Liver (tissue), 3 donors: Measurements from ENCODE around the gene METTL25.

Experiments used
- CTCF ChIP-seq: fragments of 150-350 bp; IDR thresholded peaks from 2 replicates; pipeline ENCODE4 v1.5.1; 2017; ENCODE audit warnings: improper control_type of control experiment, low read depth, low read length; ENCODE audit not compliant: missing input control
- EGR1 ChIP-seq, 2 donors: IDR thresholded peaks; 2 replicates each; pipeline ENCODE4 v1.6.1; 2016 to 2018; ENCODE audit warnings: antibody characterized with exemption in 2 of 2, low read depth in 2 of 2
- TAF1 ChIP-seq: conservative IDR thresholded peaks from 2 replicates; pipeline ENCODE4 v1.6.1; 2016; ENCODE audit warnings: antibody characterized with exemption, mild to moderate bottlenecking
- TF ChIP-seq, protein P1 (sequence below): IDR thresholded peaks from 2 replicates; pipeline ENCODE4 v1.6.1; 2016; ENCODE audit warnings: antibody characterized with exemption
- donor health status: healthy.
- donor health status: healthy.

DNA sequence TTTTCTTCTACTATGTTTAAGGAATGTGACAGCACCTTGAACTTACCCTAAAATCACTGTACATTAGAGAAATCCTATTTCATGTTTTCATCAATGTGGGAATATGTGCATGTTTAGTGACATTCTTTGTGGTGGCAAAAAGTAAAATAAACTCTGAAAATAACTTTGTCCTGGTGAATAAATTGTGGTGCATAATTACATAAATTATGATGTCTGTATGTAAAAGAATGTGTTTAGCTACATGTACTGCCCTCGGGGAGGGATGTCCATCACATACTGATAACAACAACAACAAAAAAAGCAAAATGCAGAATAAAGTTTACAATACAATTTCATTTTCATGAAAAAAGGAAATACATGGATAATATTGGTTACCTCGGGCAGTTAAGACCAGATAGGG lies 157.3 kb downstream of the METTL25 start:
- no peak for TF ChIP-seq CTCF
- TF ChIP-seq TAF1 = no peak
- TF ChIP-seq, protein P1, sequence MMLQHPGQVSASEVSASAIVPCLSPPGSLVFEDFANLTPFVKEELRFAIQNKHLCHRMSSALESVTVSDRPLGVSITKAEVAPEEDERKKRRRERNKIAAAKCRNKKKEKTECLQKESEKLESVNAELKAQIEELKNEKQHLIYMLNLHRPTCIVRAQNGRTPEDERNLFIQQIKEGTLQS = no peak
- TF ChIP-seq EGR1 (IDR thresholded peaks at IDR 0.05; ENCODE audit: low read depth in 2 of 2) = no peak
